GM12878 (cell line): ENCODE data around the gene GALNS. TPM values are rescaled to one million over a fixed set of nuclear protein-coding genes. Genes with fewer than 3 reads are reported as not detected.

Source experiments
- ATAC-seq: fragments of 200-7000 bp; cut with Tn5 transposase; 3 replicates; pipeline ENCODE4 v1.9.1; 2020; ENCODE audit warnings: mild to moderate bottlenecking, moderate library complexity
- BruUV-seq: library from RNA; stranded (reverse); fragments of 400-500 nt; replicated peaks from 2 replicates; lab custom pipeline; 2021; lab: Mats Ljungman, UMichigan
- CTCF ChIA-PET: fragments of 300-600 bp; sonication (Branson Sonifier 250); formaldehyde crosslinking; extraction: SDS; loops from one replicate; lab custom pipeline; 2021; ENCODE audit warnings: inconsistent platforms; lab: Yijun Ruan, JAX
- POLR2A ChIA-PET: fragments of 350-600 bp; formaldehyde crosslinking; extraction: SDS; loops from one replicate; lab custom pipeline; 2021; ENCODE audit warnings: inconsistent platforms; lab: Charles Lee
- RAD21 ChIA-PET: fragments of 300-600 bp; sonication (Branson Sonifier 250); formaldehyde crosslinking; loops from one replicate; lab custom pipeline; 2023; ENCODE audit warnings: antibody characterized with exemption; ENCODE audit not compliant: unreplicated experiment; lab: Charles Lee
- SMC1A ChIA-PET: fragments of 300-600 bp; sonication (Branson Sonifier 250); formaldehyde crosslinking; loops from one replicate; lab custom pipeline; 2023; ENCODE audit not compliant: unreplicated experiment, uncharacterized antibody; lab: Charles Lee
- DNase-seq: peaks from one replicate; pipeline ENCODE4 v3.0.0-alpha.2; 2011; ENCODE audit warnings: low read depth, low spot score
- FAIRE-seq: peaks from 3 replicates; lab custom pipeline; 2011; peaks lifted over from hg19 to GRCh38; lab: Jason Lieb, UNC
- H2AFZ ChIP-seq: 2 replicates; pipeline ENCODE4 v1.6.0; 2011; ENCODE audit warnings: low read depth, low read length, control low read depth; ENCODE audit not compliant: control insufficient read depth
- H3K27ac ChIP-seq: 2 replicates; pipeline ENCODE4 v1.5.1; 2011; ENCODE audit warnings: control low read depth; ENCODE audit not compliant: control insufficient read depth, insufficient read depth
- H3K27me3 ChIP-seq, 2 experiments: replicated peaks in 1 of 2; 2 replicates each; pipeline versions ENCODE4 v1.6.0 to v1.6.1; 2011; ENCODE audit warnings: low read length in 1 of 2; ENCODE audit not compliant: control insufficient read depth in 2 of 2, insufficient read depth in 2 of 2
- H3K36me3 ChIP-seq, 2 experiments: 2 replicates each; pipeline ENCODE4 v1.5.1; 2011; ENCODE audit warnings: low read length in 1 of 2; ENCODE audit not compliant: control insufficient read depth in 2 of 2, insufficient read depth in 2 of 2
- H3K4me1 ChIP-seq: 2 replicates; pipeline ENCODE4 v1.6.1; 2011; ENCODE audit warnings: mild to moderate bottlenecking, low read length, moderate library complexity, mixed read lengths; ENCODE audit not compliant: control insufficient read depth, insufficient read depth
- H3K4me2 ChIP-seq: 2 replicates; pipeline ENCODE4 v1.6.0; 2011; ENCODE audit warnings: control low read depth; ENCODE audit not compliant: control insufficient read depth, insufficient read depth
- H3K4me3 ChIP-seq: fragments of 200-600 bp; sonication (generic); 2 replicates; pipeline ENCODE4 v1.5.1; 2016
- H3K79me2 ChIP-seq: 2 replicates; pipeline ENCODE4 v1.6.0; 2011; ENCODE audit warnings: low read length; ENCODE audit not compliant: control insufficient read depth, insufficient read depth
- H3K9ac ChIP-seq: 2 replicates; pipeline ENCODE4 v1.8.0; 2011; ENCODE audit warnings: low read length, control low read depth, mixed read lengths; ENCODE audit not compliant: control insufficient read depth, insufficient read depth
- H3K9me3 ChIP-seq: replicated peaks from 3 replicates; pipeline ENCODE4 v1.5.1; 2011; ENCODE audit warnings: mild to moderate bottlenecking, low read length; ENCODE audit not compliant: control insufficient read depth, insufficient read depth
- H4K20me1 ChIP-seq: 2 replicates; pipeline ENCODE4 v1.6.0; 2011; ENCODE audit not compliant: control insufficient read depth, insufficient read depth
- ASH2L ChIP-seq: fragments of 300-600, 200-600 bp; sonication (generic); IDR thresholded peaks from 2 replicates; pipeline ENCODE4 v1.6.1; 2017; ENCODE audit warnings: low read depth, mild to moderate bottlenecking, borderline replicate concordance
- ATF2 ChIP-seq: IDR thresholded peaks from 2 replicates; pipeline ENCODE4 v1.6.1; 2012; ENCODE audit warnings: low read length, inconsistent platforms
- CREB1 ChIP-seq: IDR thresholded peaks from 2 replicates; pipeline ENCODE4 v1.6.1; 2012; ENCODE audit warnings: low read depth, mild to moderate bottlenecking, inconsistent platforms
- EP300 ChIP-seq, 2 experiments: fragments of 150-350 bp in 1 of 2; IDR thresholded peaks; 2 replicates each; pipeline ENCODE4 v1.6.1; 2011 to 2012; ENCODE audit warnings: low read depth in 2 of 2, low read length in 2 of 2, borderline replicate concordance in 1 of 2, improper control_type of control experiment in 1 of 2, inconsistent platforms in 1 of 2; ENCODE audit not compliant: control insufficient read depth in 1 of 2
- EZH2 ChIP-seq: IDR thresholded peaks from 2 replicates; pipeline ENCODE4 v1.6.1; 2012; ENCODE audit warnings: low read depth, mild to moderate bottlenecking, control low read depth, inconsistent platforms, low read length, borderline replicate concordance; ENCODE audit not compliant: control insufficient read depth
- IKZF1 ChIP-seq: fragments of 450-650 bp; conservative IDR thresholded peaks from 2 replicates; pipeline ENCODE4 v1.6.1; 2017; ENCODE audit warnings: antibody characterized with exemption, mild to moderate bottlenecking
- JUND ChIP-seq: IDR thresholded peaks from 2 replicates; pipeline ENCODE4 v1.6.1; 2012; ENCODE audit warnings: low read depth, mild to moderate bottlenecking, low read length, improper control_type of control experiment, moderate library complexity
- KDM1A ChIP-seq: fragments of 200-600 bp; sonication (generic); IDR thresholded peaks from 2 replicates; pipeline ENCODE4 v1.6.1; 2016; ENCODE audit warnings: borderline replicate concordance
- NFYA ChIP-seq: IDR thresholded peaks from 2 replicates; pipeline ENCODE4 v1.6.1; 2011; ENCODE audit warnings: low read depth, mild to moderate bottlenecking, low read length, improper control_type of control experiment, borderline replicate concordance
- PAX8 ChIP-seq: fragments of 450-650 bp; IDR thresholded peaks from 2 replicates; pipeline ENCODE4 v1.6.1; 2017; ENCODE audit warnings: mild to moderate bottlenecking, moderate library complexity
- PML ChIP-seq: IDR thresholded peaks from 2 replicates; pipeline ENCODE4 v1.6.1; 2012; ENCODE audit warnings: low read length, inconsistent platforms
- PRDM15 ChIP-seq: fragments of 450-650 bp; formaldehyde crosslinking; IDR thresholded peaks from 2 replicates; pipeline ENCODE4 v1.4.0; 2020; ENCODE audit warnings: mild to moderate bottlenecking, moderate library complexity
- ZNF217 ChIP-seq: fragments of 450-650 bp; IDR thresholded peaks from 2 replicates; pipeline ENCODE4 v1.6.1; 2017; ENCODE audit warnings: antibody characterized with exemption, mild to moderate bottlenecking
- ZNF24 ChIP-seq: fragments of 450-650 bp; IDR thresholded peaks from 2 replicates; pipeline ENCODE4 v1.6.1; 2017; ENCODE audit warnings: antibody characterized with exemption, mild to moderate bottlenecking
- ZNF592 ChIP-seq: fragments of 450-650 bp; IDR thresholded peaks from 2 replicates; pipeline ENCODE4 v1.6.1; 2017; ENCODE audit warnings: mild to moderate bottlenecking, moderate library complexity
- WGBS: methylation state at CpG from one replicate; pipeline ENCODE4 v1.1.6; 2016; ENCODE audit warnings: low lambda C conversion rate; ENCODE audit not compliant: insufficient replicate concordance, insufficient coverage; ENCODE audit errors: missing lambda C conversion rate; 5-methylcytosine and 5-hydroxymethylcytosine counted together
- in situ Hi-C: fragments of 300-500 bp; cut with MboI; formaldehyde crosslinking; loops from 9 replicates; pipeline ENCODE4 v1.14.3; 2018; ENCODE audit warnings: mixed read lengths
- intact Hi-C: fragments of 100-400 bp; cut with micrococcal nuclease; formaldehyde crosslinking; loops from one replicate; pipeline ENCODE4 v1.14.2; 2022; ENCODE audit not compliant: unreplicated experiment
- polyA plus RNA-seq, 11 experiments: library from polyadenylated mRNA; depleted of rRNA in 4 of 11; unstranded in 6 of 11; stranded (reverse) in 5 of 11; fragments of >200 nt; fragmentation: Nextera tagmentation in 4 of 11; fragmentation: Illumina TruSeq in 1 of 11; extraction: Ambion mirVana in 4 of 11; extraction: Trizol in 1 of 11; gene quantifications; 1 replicate in 1 of 11; 2 replicates in 10 of 11; pipeline versions ENCODE4 v1.2.1 to v1.2.3, GENCODE V29; 2011 to 2016; ENCODE audit warnings: inconsistent platforms in 2 of 11, missing spikeins in 2 of 11, low read depth in 1 of 11
- total RNA-seq, 4 experiments: library from RNA; depleted of rRNA in 3 of 4; stranded (reverse); fragments of >200 nt in 3 of 4; fragmentation: Illumina TruSeq in 1 of 4; extraction: Trizol in 1 of 4; gene quantifications; 2 replicates each; pipeline versions ENCODE4 v1.2.1 to v1.2.3, GENCODE V29; 2013 to 2021

Gene GALNS
- total and polyA plus RNA-seq, 10 of the 15 experiments (the other 5 are each of a cell fraction or from before 2014, with no cell fraction given) = 0.37 to 12.4 (median 5.3) TPM

GRCh38 chr16:88792668-88793250 lies 64.0 kb downstream of the GALNS start:
- no peak for ATAC-seq
- intact Hi-C loops = no loop called here
- TF ChIP-seq ASH2L = no peak
- no peak for TF ChIP-seq ATF2
- TF ChIP-seq CREB1 = no peak
- TF ChIP-seq KDM1A = no peak
- TF ChIP-seq EZH2 = no peak
- TF ChIP-seq PML = no peak
- TF ChIP-seq NFYA = no peak
- no peak for TF ChIP-seq ZNF592
- TF ChIP-seq PAX8 = no peak
- TF ChIP-seq ZNF24 = no peak
- TF ChIP-seq EP300 (IDR thresholded peaks at IDR 0.05; ENCODE audit: borderline replicate concordance in 1 of 2, control insufficient read depth in 1 of 2, low read depth in 2 of 2, low read length in 2 of 2) = no peak
- no peak for TF ChIP-seq PRDM15 (CRISPR knock-in tag)
- no peak for TF ChIP-seq IKZF1
- TF ChIP-seq ZNF217 = no peak
- TF ChIP-seq JUND = no peak

More at GRCh38 chr16:88792668-88793250, 64.0 kb downstream of the GALNS start:
- SMC1A ChIA-PET = interaction anchor here (0.8 to 0.9 kb wide), 2 partner anchors 12 to 55 kb away, joined by 3 read pairs; no protein-coding TSS in a partner anchor
- WGBS = 79% methylated on average over 12 of the region's 12 CpGs
- no TSS peak for BruUV-seq
- Histone ChIP-seq H3K9me3 (no peaks in the 10 kb centered on the region), H3K27me3 (no peaks in the 10 kb centered on the region), H2AFZ (no peak overlapping the region), H4K20me1 (no peaks in the 10 kb centered on the region), H3K4me1 (peaks cover 20% of the 10 kb centered on the region), H3K36me3 (no peaks in the 10 kb centered on the region; a peak in 1 of 4 replicates), H3K79me2 (no peaks in the 10 kb centered on the region; the same call in 1 of the 2 replicates), H3K4me2 (no peak overlapping the region), H3K27ac (no peak overlapping the region), H3K4me3 (no peak overlapping the region), H3K9ac (no peak overlapping the region)
- POLR2A ChIA-PET = interaction anchor here (0.7 to 1.1 kb wide), 3 partner anchors 9 to 121 kb away, joined by 3 to 8 read pairs (median 6); no protein-coding TSS in a partner anchor
- in situ Hi-C loops = no loop called here
- RAD21 ChIA-PET = interaction anchor here (0.8 kb wide), 1 partner anchor 9 kb away, joined by 3 read pairs; no protein-coding TSS in a partner anchor
- no peak for FAIRE-seq
- CTCF ChIA-PET = interaction anchor here (1.6 to 2.1 kb wide), 4 partner anchors 11 to 55 kb away, joined by 5 to 8 read pairs (median 6); no protein-coding TSS in a partner anchor
- DNase-seq = no peak
